Fibroblast of lung (primary cell): Measurements from ENCODE around the gene TAF3. TPM values are rescaled to one million over a fixed set of nuclear protein-coding genes. Genes with fewer than 3 reads are reported as not detected.

Source experiments
- DNase-seq, 2 donors: peaks; one replicate each; pipeline versions ENCODE4 v3.0.0 to v3.0.0-alpha.2; 2010; ENCODE audit warnings: low read depth in 2 of 2
- H2AFZ ChIP-seq: 2 replicates; pipeline ENCODE4 v1.5.1; 2012; ENCODE audit warnings: low read length, control low read depth, inconsistent platforms
- H3K27ac ChIP-seq: 2 replicates; pipeline ENCODE4 v1.5.1; 2011; ENCODE audit warnings: low read length, control low read depth; ENCODE audit not compliant: insufficient read depth
- H3K27me3 ChIP-seq: 2 replicates; pipeline ENCODE4 v1.5.1; 2011; ENCODE audit warnings: mild to moderate bottlenecking, low read length; ENCODE audit not compliant: control insufficient read depth, insufficient read depth
- H3K36me3 ChIP-seq: 2 replicates; pipeline ENCODE4 v1.5.1; 2011; ENCODE audit warnings: low read length; ENCODE audit not compliant: control insufficient read depth, insufficient read depth
- H3K4me1 ChIP-seq: 2 replicates; pipeline ENCODE4 v1.5.1; 2011; ENCODE audit warnings: low read length; ENCODE audit not compliant: control insufficient read depth, insufficient read depth; ENCODE audit errors: extremely low read depth
- H3K4me2 ChIP-seq: 2 replicates; pipeline ENCODE4 v1.5.1; 2011; ENCODE audit warnings: low read length, control low read depth; ENCODE audit not compliant: insufficient read depth; ENCODE audit errors: extremely low read depth
- H3K4me3 ChIP-seq, 4 experiments: fragments of 200-600 bp in 1 of 4; sonication (generic) in 1 of 4; replicated peaks in 1 of 4; 2 replicates each; pipeline ENCODE4 v1.5.1; 2011 to 2016; ENCODE audit warnings: low read length in 4 of 4, low read depth in 3 of 4, mild to moderate bottlenecking in 3 of 4, control low read depth in 2 of 4, inconsistent platforms in 1 of 4, mixed read lengths in 1 of 4; ENCODE audit not compliant: insufficient read depth in 1 of 4; ENCODE audit errors: control extremely low read depth in 1 of 4
- H3K79me2 ChIP-seq: 2 replicates; pipeline ENCODE4 v1.5.1; 2012; ENCODE audit warnings: mild to moderate bottlenecking, low read length, inconsistent platforms; ENCODE audit not compliant: control insufficient read depth, insufficient read depth
- H3K9ac ChIP-seq: 2 replicates; pipeline ENCODE4 v1.5.1; 2011; ENCODE audit warnings: mild to moderate bottlenecking, low read length, control low read depth; ENCODE audit not compliant: insufficient read depth
- H3K9me3 ChIP-seq: 2 replicates; pipeline ENCODE4 v1.5.1; 2012; ENCODE audit warnings: low read depth, low read length; ENCODE audit not compliant: control insufficient read depth, insufficient read depth
- H4K20me1 ChIP-seq: 2 replicates; pipeline ENCODE4 v1.5.1; 2011; ENCODE audit warnings: low read length; ENCODE audit not compliant: control insufficient read depth, insufficient read depth; ENCODE audit errors: extremely low read depth
- CTCF ChIP-seq, 2 donors: IDR thresholded peaks in 1 of 2; conservative IDR thresholded peaks in 1 of 2; 1 replicate in 1 of 2; 2 replicates in 1 of 2; pipeline ENCODE4 v1.5.1; 2011 to 2012; ENCODE audit warnings: low read length in 2 of 2, control low read depth in 1 of 2, inconsistent platforms in 1 of 2, low read depth in 1 of 2, mild to moderate bottlenecking in 1 of 2
- EZH2 ChIP-seq: IDR thresholded peaks from 2 replicates; pipeline ENCODE4 v1.5.1; 2012; ENCODE audit warnings: low read length, control low read depth, mild to moderate bottlenecking; ENCODE audit errors: missing control alignments
- polyA plus RNA-seq, 2 donors: library from polyadenylated mRNA; depleted of rRNA in 1 of 2; stranded (reverse) in 1 of 2; unstranded in 1 of 2; fragments of >200 nt; gene quantifications; 2 replicates each; pipeline ENCODE4 v1.2.1, GENCODE V29; 2011 to 2012; ENCODE audit warnings: missing spikeins in 1 of 2
- total RNA-seq: library from RNA; depleted of rRNA; stranded (reverse); fragments of >200 nt; gene quantifications from 2 replicates; pipeline ENCODE4 v1.2.1, GENCODE V29; 2014

The TAF3 gene
- total and polyA plus RNA-seq, 2 donors (not counting 1 experiment from before 2014, with no cell fraction given) = 2.1 to 4.0 TPM

GRCh38 chr10:8037199-8037801 is 219.0 kb downstream of the TAF3 start:
- Histone ChIP-seq H3K36me3 (no peaks in the 10 kb centered on the region), H3K9ac (no peak overlapping the region), H2AFZ (no peak overlapping the region), H3K27me3 (peaks cover 80% of the 10 kb centered on the region), H4K20me1 (no peaks in the 10 kb centered on the region), H3K4me1 (no peaks in the 10 kb centered on the region), H3K9me3 (no peaks in the 10 kb centered on the region), H3K4me3 (no peak overlapping the region), H3K27ac (no peak overlapping the region), H3K4me2 (no peak overlapping the region), H3K79me2 (no peaks in the 10 kb centered on the region)
- peak; percentile 67 for TF ChIP-seq EZH2
- no peak for TF ChIP-seq CTCF (conservative IDR thresholded peaks at IDR 0.05 in 1 of 2, IDR thresholded peaks at IDR 0.05 in 1 of 2; ENCODE audit: low read depth in 1 of 2, low read length in 2 of 2)
- DNase-seq = no peak

- Histone ChIP-seq H3K27ac (no peak overlapping the region), H3K27me3 (peaks cover 84% of the 10 kb centered on the region), H3K4me1 (no peaks in the 10 kb centered on the region), H3K9ac (no peak overlapping the region), H3K36me3 (no peaks in the 10 kb centered on the region), H4K20me1 (no peaks in the 10 kb centered on the region), H3K4me2 (no peak overlapping the region), H3K79me2 (no peaks in the 10 kb centered on the region), H2AFZ (no peak overlapping the region), H3K4me3 (no peak overlapping the region), H3K9me3 (no peaks in the 10 kb centered on the region)
- no peak for DNase-seq
- TF ChIP-seq CTCF (conservative IDR thresholded peaks at IDR 0.05 in 1 of 2, IDR thresholded peaks at IDR 0.05 in 1 of 2; ENCODE audit: low read depth in 1 of 2, low read length in 2 of 2) (no peak), EZH2 (peak; percentile 83)
Observed at GRCh38 chr10:8037941-8038894, 219.9 kb downstream of the TAF3 start.

- Histone ChIP-seq H3K4me2 (no peak overlapping the region), H3K79me2 (no peaks in the 10 kb centered on the region), H2AFZ (no peak overlapping the region), H3K4me3 (no peak overlapping the region), H3K9me3 (no peaks in the 10 kb centered on the region), H4K20me1 (no peaks in the 10 kb centered on the region), H3K9ac (no peak overlapping the region), H3K4me1 (no peaks in the 10 kb centered on the region), H3K27ac (no peak overlapping the region), H3K36me3 (no peaks in the 10 kb centered on the region), H3K27me3 (peaks cover 84% of the 10 kb centered on the region)
- TF ChIP-seq EZH2 = no peak
- TF ChIP-seq CTCF (conservative IDR thresholded peaks at IDR 0.05 in 1 of 2, IDR thresholded peaks at IDR 0.05 in 1 of 2; ENCODE audit: low read depth in 1 of 2, low read length in 2 of 2) = no peak
- no peak for DNase-seq
Observed at GRCh38 chr10:8039321-8039881, 221.1 kb downstream of the TAF3 start.
